Measurements from ENCODE around the gene OR2AE1.
"Not testable (repeated sequence)": the region's sequence is repeated elsewhere in the genome, so short reads cannot be mapped to it uniquely, and the experiment has no call there.

OR2AE1 gene

DNA sequence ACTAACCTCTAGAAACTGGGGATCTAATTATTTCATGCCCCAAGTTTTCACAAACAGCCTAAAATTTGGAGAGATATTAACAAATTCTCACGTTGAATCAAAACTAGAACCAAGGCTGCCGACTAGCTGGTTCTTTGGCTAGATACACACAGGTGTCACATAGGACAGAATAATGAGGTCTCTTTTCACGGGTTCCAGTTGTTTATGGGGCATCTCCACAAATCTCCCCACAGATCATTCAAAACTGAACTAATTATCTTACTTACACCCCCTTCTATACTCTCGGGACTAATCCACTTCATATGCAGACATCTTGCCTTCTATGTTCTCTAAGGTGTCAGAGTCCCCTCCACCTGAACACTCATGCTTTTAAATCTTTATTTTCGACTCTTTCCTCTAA is 16.4 kb upstream of the OR2AE1 start:
- TF ChIP-seq, protein P1, sequence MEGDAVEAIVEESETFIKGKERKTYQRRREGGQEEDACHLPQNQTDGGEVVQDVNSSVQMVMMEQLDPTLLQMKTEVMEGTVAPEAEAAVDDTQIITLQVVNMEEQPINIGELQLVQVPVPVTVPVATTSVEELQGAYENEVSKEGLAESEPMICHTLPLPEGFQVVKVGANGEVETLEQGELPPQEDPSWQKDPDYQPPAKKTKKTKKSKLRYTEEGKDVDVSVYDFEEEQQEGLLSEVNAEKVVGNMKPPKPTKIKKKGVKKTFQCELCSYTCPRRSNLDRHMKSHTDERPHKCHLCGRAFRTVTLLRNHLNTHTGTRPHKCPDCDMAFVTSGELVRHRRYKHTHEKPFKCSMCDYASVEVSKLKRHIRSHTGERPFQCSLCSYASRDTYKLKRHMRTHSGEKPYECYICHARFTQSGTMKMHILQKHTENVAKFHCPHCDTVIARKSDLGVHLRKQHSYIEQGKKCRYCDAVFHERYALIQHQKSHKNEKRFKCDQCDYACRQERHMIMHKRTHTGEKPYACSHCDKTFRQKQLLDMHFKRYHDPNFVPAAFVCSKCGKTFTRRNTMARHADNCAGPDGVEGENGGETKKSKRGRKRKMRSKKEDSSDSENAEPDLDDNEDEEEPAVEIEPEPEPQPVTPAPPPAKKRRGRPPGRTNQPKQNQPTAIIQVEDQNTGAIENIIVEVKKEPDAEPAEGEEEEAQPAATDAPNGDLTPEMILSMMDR (IDR thresholded peaks at IDR 0.05; ENCODE audit: low read length, missing control alignments): no peak
- no peak overlapping the region for H3K4me3 ChIP-seq (replicated peaks; ENCODE audit: low read depth, low read length)
- no peak for DNase-seq (ENCODE audit: low read depth)

DNA sequence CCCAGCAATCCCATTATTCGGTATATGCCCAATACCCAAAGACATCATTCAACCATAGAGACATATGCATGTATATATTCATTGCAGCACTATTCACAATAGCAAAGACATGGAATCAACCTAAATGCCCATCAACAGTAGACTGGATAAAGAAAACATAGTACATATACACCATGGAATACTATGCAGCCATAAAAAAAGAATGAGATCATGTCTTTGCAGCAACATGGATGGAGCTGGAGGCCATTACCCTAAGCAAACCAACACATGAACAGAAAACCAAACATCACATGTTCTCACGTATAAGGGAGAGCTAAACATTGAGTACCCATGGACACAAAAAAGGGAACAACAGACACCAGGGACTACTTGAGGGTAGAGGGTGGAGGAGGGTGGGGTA is 13.5 kb upstream of the OR2AE1 start:
- H3K4me3 ChIP-seq (replicated peaks; ENCODE audit: low read depth, low read length): not testable (repeated sequence)

GRCh38 chr7:99888366-99888765 is 11.5 kb upstream of the OR2AE1 start:
- H3K4me3 ChIP-seq (replicated peaks; ENCODE audit: low read depth, low read length); DNase-seq (ENCODE audit: low read depth): not testable (repeated sequence)

More for the DNA sequence above, 13.5 kb upstream of the OR2AE1 start:
- not testable (repeated sequence) for DNase-seq (ENCODE audit: low read depth)

DNA sequence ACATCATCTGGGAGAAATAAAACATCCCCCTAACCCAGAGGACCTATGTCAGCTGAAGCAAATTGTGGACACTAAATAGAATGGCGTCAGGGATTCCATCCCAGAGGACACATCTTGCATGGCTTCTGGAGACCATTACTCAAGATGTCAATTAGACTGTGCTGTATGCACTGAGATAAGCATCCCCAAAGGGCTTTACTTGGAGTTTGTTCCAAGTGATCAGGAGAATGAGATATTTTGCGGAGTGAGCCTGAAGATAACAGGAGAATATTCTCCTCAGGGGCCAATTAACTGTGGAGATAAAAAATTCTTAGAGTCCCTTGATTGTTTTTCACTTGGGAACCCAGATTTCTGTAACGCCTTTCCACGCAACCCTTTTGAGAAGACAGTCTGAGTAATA is 4.5 kb upstream of the OR2AE1 start:
- TF ChIP-seq, protein P1 (IDR thresholded peaks at IDR 0.05; ENCODE audit: low read length, missing control alignments): no peak
- DNase-seq (ENCODE audit: low read depth): no peak
- H3K4me3 ChIP-seq (replicated peaks; ENCODE audit: low read depth, low read length): no peak overlapping the region

- no peak overlapping the region for H3K4me3 ChIP-seq (replicated peaks; ENCODE audit: low read depth, low read length)
- DNase-seq (ENCODE audit: low read depth): no peak
Observed at GRCh38 chr7:99876491-99876890, 342 bp downstream of the OR2AE1 start.

DNA sequence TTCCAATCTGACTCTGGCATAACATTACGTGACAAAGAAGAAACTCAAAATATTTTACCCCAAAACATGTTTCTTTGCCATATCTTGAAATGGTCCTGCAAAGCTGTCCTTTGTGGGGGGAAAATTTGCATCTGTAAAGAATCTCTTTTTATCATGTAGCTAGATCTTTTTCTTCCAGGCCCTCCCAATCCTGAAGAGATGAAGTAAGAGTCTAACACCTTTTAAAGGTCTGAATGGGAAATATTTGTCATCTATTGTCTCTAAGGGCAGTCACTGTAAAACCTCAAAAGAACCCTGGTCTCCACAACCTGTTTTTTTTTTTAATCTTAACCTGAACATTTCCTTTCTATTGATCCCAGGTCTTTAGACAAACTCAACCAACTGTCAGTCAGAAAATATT is 8.6 kb downstream of the OR2AE1 start:
- TF ChIP-seq, protein P1 (IDR thresholded peaks at IDR 0.05; ENCODE audit: low read length, missing control alignments): no peak
- no peak overlapping the region for H3K4me3 ChIP-seq (replicated peaks; ENCODE audit: low read depth, low read length)
- DNase-seq (ENCODE audit: low read depth): no peak

More at GRCh38 chr7:99876491-99876890, 342 bp downstream of the OR2AE1 start:
- TF ChIP-seq, protein P1 (IDR thresholded peaks at IDR 0.05; ENCODE audit: low read length, missing control alignments): no peak

- DNase-seq (ENCODE audit: low read depth); H3K4me3 ChIP-seq (replicated peaks; ENCODE audit: low read depth, low read length): not testable (repeated sequence)
Observed at GRCh38 chr7:99867477-99867876, 9.4 kb downstream of the OR2AE1 start.

DNA sequence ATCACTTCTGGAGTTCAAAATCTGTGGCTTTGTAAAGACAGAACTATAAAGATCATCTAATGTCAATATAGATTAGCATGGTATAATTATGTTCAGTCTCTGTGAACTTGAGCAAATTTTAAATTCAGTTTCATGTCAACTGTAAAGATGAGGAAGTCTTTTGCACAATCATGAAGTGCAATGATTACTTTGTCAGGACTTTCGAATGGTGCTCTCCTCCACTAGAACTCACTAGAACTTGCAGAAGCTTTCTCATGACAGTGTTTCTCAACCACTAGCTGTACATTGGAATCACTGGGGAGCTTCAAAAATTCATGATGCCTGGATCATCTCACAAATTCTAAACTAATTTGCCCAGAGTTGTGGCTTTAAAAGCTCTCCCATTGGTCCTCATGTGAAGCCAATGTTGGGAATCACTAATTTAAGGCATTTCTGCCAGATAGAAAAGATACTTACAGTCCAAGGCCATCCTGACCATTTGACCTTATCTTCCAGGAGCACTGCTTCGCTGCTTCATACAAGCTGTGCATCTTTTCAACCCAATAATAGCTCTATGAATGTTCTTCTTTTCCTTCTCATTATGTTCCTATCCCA is 12.9 kb downstream of the OR2AE1 start:
- DNase-seq (ENCODE audit: low read depth): peak; percentile 5
- TF ChIP-seq, protein P1 (IDR thresholded peaks at IDR 0.05; ENCODE audit: low read length, missing control alignments): no peak
- H3K4me3 ChIP-seq (replicated peaks; ENCODE audit: low read depth, low read length): no peak overlapping the region

All from fibroblast of pulmonary artery (primary cell).